ENCODE data around the gene LARP6.
"Not testable (repeated sequence)": the region's sequence is repeated elsewhere in the genome, so short reads cannot be mapped to it uniquely, and the experiment has no call there.

LARP6 gene

GRCh38 chr15:70831094-70831911, 22.7 kb downstream of the LARP6 start:
- in situ Hi-C loops (cut with HindIII; ENCODE audit: low sequenced_read_pairs) = no loop called here

- in situ Hi-C loops (cut with HindIII; ENCODE audit: low sequenced_read_pairs) = no loop called here
These were observed 23.3 kb downstream of the LARP6 start for GRCh38 chr15:70830615-70831014.

- in situ Hi-C loops (cut with HindIII; ENCODE audit: low sequenced_read_pairs) = no loop called here
These were observed 24.4 kb downstream of the LARP6 start for GRCh38 chr15:70829371-70830166.

GRCh38 chr15:70827721-70828120, 26.2 kb downstream of the LARP6 start:
- in situ Hi-C loops (cut with HindIII; ENCODE audit: low sequenced_read_pairs) = no loop called here

- in situ Hi-C loops (cut with HindIII; ENCODE audit: low sequenced_read_pairs) = no loop called here
These were observed 27.3 kb downstream of the LARP6 start for GRCh38 chr15:70826634-70827033.

- in situ Hi-C loops (cut with HindIII; ENCODE audit: low sequenced_read_pairs) = no loop called here
These were observed 28.1 kb downstream of the LARP6 start for GRCh38 chr15:70825841-70826240.

- in situ Hi-C loops (cut with HindIII; ENCODE audit: low sequenced_read_pairs) = no loop called here
These were observed 30.8 kb downstream of the LARP6 start for GRCh38 chr15:70823196-70823595.

- in situ Hi-C loops (cut with HindIII; ENCODE audit: low sequenced_read_pairs) = no loop called here
These were observed 33.7 kb downstream of the LARP6 start for GRCh38 chr15:70820214-70820613.

GRCh38 chr15:70818580-70818979, 35.4 kb downstream of the LARP6 start:
- in situ Hi-C loops (cut with HindIII; ENCODE audit: low sequenced_read_pairs) = no loop called here

GRCh38 chr15:70817266-70817665, 36.7 kb downstream of the LARP6 start:
- in situ Hi-C loops (cut with HindIII; ENCODE audit: low sequenced_read_pairs) = no loop called here

GRCh38 chr15:70815604-70816003, 38.4 kb downstream of the LARP6 start:
- in situ Hi-C loops (cut with HindIII; ENCODE audit: low sequenced_read_pairs) = no loop called here

- in situ Hi-C loops (cut with HindIII; ENCODE audit: low sequenced_read_pairs) = not testable (repeated sequence)
These were observed 38.9 kb downstream of the LARP6 start for GRCh38 chr15:70815011-70815410.

GRCh38 chr15:70812827-70813364, 41.1 kb downstream of the LARP6 start:
- in situ Hi-C loops (cut with HindIII; ENCODE audit: low sequenced_read_pairs) = no loop called here

GRCh38 chr15:70810916-70811578, 42.9 kb downstream of the LARP6 start:
- in situ Hi-C loops (cut with HindIII; ENCODE audit: low sequenced_read_pairs) = no loop called here

- in situ Hi-C loops (cut with HindIII; ENCODE audit: low sequenced_read_pairs) = no loop called here
These were observed 46.8 kb downstream of the LARP6 start for GRCh38 chr15:70806992-70807712.

GRCh38 chr15:70804388-70804787, 49.6 kb downstream of the LARP6 start:
- in situ Hi-C loops (cut with HindIII; ENCODE audit: low sequenced_read_pairs) = not testable (repeated sequence)

- in situ Hi-C loops (cut with HindIII; ENCODE audit: low sequenced_read_pairs) = no loop called here
These were observed 51.3 kb downstream of the LARP6 start for GRCh38 chr15:70802629-70803028.

- in situ Hi-C loops (cut with HindIII; ENCODE audit: low sequenced_read_pairs) = no loop called here
These were observed 52.8 kb downstream of the LARP6 start for GRCh38 chr15:70801109-70801508.

GRCh38 chr15:70799667-70800450, 54.1 kb downstream of the LARP6 start:
- in situ Hi-C loops (cut with HindIII; ENCODE audit: low sequenced_read_pairs) = no loop called here

- in situ Hi-C loops (cut with HindIII; ENCODE audit: low sequenced_read_pairs) = no loop called here
These were observed 56.5 kb downstream of the LARP6 start for GRCh38 chr15:70797464-70797863.

Measured in endothelial cell of hepatic sinusoid (primary cell).